OCI-LY3 (cell line): ENCODE results near the gene MLLT10.
"Not testable (repeated sequence)": the region's sequence is repeated elsewhere in the genome, so short reads cannot be mapped to it uniquely, and the experiment has no call there.

Experiments
- H2AFZ ChIP-seq: fragments of 200-600, 300-600 bp; shearing (Covaris generic); 2 replicates; pipeline ENCODE4 v1.6.0; 2014; ENCODE audit warnings: antibody characterized with exemption, low read depth, low read length
- H3K27ac ChIP-seq: fragments of 200-600, 300-600 bp; sonication (generic); 2 replicates; pipeline ENCODE4 v1.5.1; 2014; ENCODE audit warnings: mild to moderate bottlenecking, low read length, moderate library complexity, mixed read lengths
- H3K27me3 ChIP-seq: fragments of 200-600, 300-600 bp; sonication (generic); 2 replicates; pipeline ENCODE4 v1.6.1; 2014; ENCODE audit warnings: low read depth, low read length, mixed read lengths
- H3K36me3 ChIP-seq: fragments of 200-600, 300-600 bp; sonication (generic); replicated peaks from 2 replicates; pipeline ENCODE3; 2014; ENCODE audit warnings: low read depth, low read length, mixed read lengths
- H3K4me1 ChIP-seq: fragments of 300-600, 200-600 bp; sonication (generic); 2 replicates; pipeline ENCODE4 v1.6.1; 2014; ENCODE audit warnings: low read length, mixed read lengths
- H3K4me2 ChIP-seq: fragments of 200-600, 300-600 bp; sonication (generic); 2 replicates; pipeline ENCODE4 v1.6.1; 2014; ENCODE audit warnings: low read length, mixed read lengths
- H3K4me3 ChIP-seq: fragments of 300-600, 200-600 bp; sonication (generic); 2 replicates; pipeline ENCODE4 v1.5.1; 2014; ENCODE audit warnings: antibody characterized with exemption, mild to moderate bottlenecking, low read length, moderate library complexity
- H3K79me2 ChIP-seq: fragments of 300-600, 200-600 bp; shearing (Covaris generic); 2 replicates; pipeline ENCODE4 v1.6.1; 2014; ENCODE audit warnings: mild to moderate bottlenecking, low read length, mixed read lengths
- H3K9ac ChIP-seq: fragments of 300-600, 200-600 bp; shearing (Covaris generic); 2 replicates; pipeline ENCODE4 v1.6.0; 2014; ENCODE audit warnings: mild to moderate bottlenecking, low read length, moderate library complexity
- H3K9me3 ChIP-seq: fragments of 200-600, 300-600 bp; shearing (Covaris generic); 2 replicates; pipeline ENCODE4 v1.6.1; 2014; ENCODE audit warnings: low read length, mixed read lengths; ENCODE audit not compliant: insufficient read depth
- H4K20me1 ChIP-seq: fragments of 200-600, 300-600 bp; sonication (generic); 2 replicates; pipeline ENCODE4 v1.6.1; 2016; ENCODE audit warnings: low read length, mixed read lengths; ENCODE audit not compliant: insufficient read depth
- EZH2phosphoT487 ChIP-seq: fragments of 200-600 bp; shearing (Covaris generic); IDR thresholded peaks from 2 replicates; pipeline ENCODE4 v1.6.1; 2018; ENCODE audit warnings: antibody characterized with exemption, mixed run types, low read depth
- TF ChIP-seq, protein P1 (sequence below): fragments of 200-600, 300-600 bp; sonication (generic); IDR thresholded peaks from 2 replicates; pipeline ENCODE4 v1.5.1; 2014; ENCODE audit warnings: antibody characterized with exemption, low read length, low read depth

The MLLT10 gene

DNA sequence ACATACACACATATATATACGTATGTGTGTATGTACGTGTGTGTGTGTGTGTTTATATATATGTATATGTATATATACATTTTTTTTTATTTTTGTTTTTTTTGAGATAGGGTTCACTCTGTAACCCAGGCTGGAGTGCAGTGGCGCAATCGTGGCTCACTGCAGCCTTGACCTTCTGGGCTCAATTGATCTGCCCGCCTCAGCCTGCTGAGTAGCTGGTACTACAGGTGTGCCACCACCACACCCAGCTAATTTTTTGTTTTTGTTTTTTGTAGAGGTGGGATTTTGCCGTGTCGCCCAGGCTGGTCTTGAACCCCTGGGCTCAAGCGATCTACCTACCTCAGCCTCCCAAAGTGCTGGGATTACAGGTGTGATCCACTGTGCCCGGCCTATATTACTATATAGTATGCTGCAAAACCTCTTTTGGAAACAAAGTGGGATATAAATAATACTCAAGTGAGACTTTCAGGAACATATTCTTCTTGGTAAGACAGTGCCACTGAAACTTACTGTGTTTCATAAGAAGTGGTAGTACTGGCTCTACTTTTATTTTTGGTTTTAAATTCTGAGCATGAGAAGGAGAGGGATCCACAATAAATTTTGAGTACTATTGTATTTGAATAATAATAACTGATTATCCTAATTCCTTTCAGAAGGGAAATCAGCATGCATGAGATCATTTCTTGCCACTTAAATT, 51.0 kb downstream of the MLLT10 start:
- H3K4me2 ChIP-seq: no peak overlapping the region
- no peaks in the 10 kb centered on the region for H3K27me3 ChIP-seq
- peaks cover 15% of the 10 kb centered on the region for H3K79me2 ChIP-seq
- no peak overlapping the region for H2AFZ ChIP-seq
- peaks cover 9% of the 10 kb centered on the region for H3K4me1 ChIP-seq
- H4K20me1 ChIP-seq: no peaks in the 10 kb centered on the region
- peaks cover 3% of the 10 kb centered on the region for H3K36me3 ChIP-seq
- TF ChIP-seq EZH2phosphoT487: no peak
- TF ChIP-seq, protein P1, sequence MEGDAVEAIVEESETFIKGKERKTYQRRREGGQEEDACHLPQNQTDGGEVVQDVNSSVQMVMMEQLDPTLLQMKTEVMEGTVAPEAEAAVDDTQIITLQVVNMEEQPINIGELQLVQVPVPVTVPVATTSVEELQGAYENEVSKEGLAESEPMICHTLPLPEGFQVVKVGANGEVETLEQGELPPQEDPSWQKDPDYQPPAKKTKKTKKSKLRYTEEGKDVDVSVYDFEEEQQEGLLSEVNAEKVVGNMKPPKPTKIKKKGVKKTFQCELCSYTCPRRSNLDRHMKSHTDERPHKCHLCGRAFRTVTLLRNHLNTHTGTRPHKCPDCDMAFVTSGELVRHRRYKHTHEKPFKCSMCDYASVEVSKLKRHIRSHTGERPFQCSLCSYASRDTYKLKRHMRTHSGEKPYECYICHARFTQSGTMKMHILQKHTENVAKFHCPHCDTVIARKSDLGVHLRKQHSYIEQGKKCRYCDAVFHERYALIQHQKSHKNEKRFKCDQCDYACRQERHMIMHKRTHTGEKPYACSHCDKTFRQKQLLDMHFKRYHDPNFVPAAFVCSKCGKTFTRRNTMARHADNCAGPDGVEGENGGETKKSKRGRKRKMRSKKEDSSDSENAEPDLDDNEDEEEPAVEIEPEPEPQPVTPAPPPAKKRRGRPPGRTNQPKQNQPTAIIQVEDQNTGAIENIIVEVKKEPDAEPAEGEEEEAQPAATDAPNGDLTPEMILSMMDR: no peak
- no peak overlapping the region for H3K4me3 ChIP-seq
- H3K9me3 ChIP-seq: no peaks in the 10 kb centered on the region
- H3K9ac ChIP-seq: no peak overlapping the region
- H3K27ac ChIP-seq: no peak overlapping the region

DNA sequence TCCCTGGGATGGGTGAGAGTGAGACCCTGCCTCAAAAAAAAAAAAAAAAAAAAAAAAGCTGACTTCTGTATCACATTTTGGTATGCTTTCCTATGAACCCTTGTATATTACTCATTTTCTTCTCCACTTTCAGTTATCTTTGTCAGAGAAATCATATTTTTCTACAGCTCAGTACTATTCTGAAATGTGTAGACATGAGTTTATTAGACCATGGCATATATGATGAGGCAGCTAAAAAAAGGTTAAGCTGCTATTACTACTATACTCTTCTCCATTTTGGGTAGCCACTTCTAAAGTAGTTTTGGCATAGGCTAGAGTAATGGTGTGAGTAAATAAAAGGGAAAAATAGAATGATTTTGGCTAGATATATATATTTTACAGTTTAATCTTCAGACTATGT, 53.4 kb downstream of the MLLT10 start:
- no peaks in the 10 kb centered on the region for H3K27me3 ChIP-seq
- TF ChIP-seq, protein P1: no peak
- TF ChIP-seq EZH2phosphoT487: no peak
- H2AFZ ChIP-seq: no peak overlapping the region
- H3K4me3 ChIP-seq: no peak overlapping the region
- H3K9ac ChIP-seq: no peak overlapping the region
- peaks cover 18% of the 10 kb centered on the region for H3K79me2 ChIP-seq
- H3K36me3 ChIP-seq: peaks cover 3% of the 10 kb centered on the region
- H3K4me1 ChIP-seq: no peaks in the 10 kb centered on the region
- H3K9me3 ChIP-seq: no peaks in the 10 kb centered on the region
- H3K4me2 ChIP-seq: no peak overlapping the region
- no peaks in the 10 kb centered on the region for H4K20me1 ChIP-seq
- no peak overlapping the region for H3K27ac ChIP-seq

DNA sequence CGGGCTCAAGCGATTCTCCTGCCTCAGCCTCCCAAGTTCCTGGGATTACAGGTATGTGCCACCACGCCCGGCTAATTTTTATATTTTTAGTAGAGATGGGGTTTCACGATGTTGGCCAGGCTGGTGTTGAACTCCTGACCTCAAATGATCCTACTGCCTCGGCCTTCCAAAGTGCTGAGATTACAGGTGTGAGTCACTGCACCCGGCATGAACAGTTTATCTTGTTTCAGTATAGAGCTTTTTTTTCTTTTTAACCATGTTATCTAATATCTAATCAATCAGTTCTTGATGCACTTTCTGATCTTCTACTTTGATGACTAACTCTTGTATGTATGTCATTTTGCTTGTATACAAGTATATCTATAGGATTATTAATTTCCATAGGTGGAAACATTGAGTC, 54.1 kb downstream of the MLLT10 start:
- not testable (repeated sequence) for H2AFZ ChIP-seq, H3K27ac ChIP-seq, H3K9me3 ChIP-seq, H4K20me1 ChIP-seq, H3K4me1 ChIP-seq, H3K4me3 ChIP-seq, H3K36me3 ChIP-seq, H3K27me3 ChIP-seq, H3K9ac ChIP-seq, H3K4me2 ChIP-seq
- H3K79me2 ChIP-seq: peaks cover 17% of the 10 kb centered on the region

DNA sequence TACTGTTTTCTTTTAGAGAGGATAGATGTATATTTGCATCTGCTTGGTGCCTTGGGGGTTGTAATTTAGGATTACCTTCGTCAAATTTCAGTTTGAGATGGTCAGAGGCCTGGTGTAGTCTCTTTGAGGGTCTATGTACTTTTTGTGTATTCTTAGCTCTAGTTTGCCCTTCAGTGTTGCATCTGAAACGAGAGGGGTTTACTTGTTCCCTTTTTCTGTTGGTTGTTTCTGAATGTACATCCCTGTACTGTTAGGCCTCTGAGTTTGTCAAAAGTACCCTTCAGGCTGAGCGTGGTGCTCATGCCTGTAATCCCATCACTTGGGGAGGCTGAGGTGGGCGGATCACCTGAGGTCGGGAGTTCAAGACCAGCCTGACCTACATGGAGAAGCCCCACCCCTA, 60.0 kb downstream of the MLLT10 start:
- H2AFZ ChIP-seq: no peak overlapping the region
- no peak overlapping the region for H3K27ac ChIP-seq
- TF ChIP-seq EZH2phosphoT487: no peak
- TF ChIP-seq, protein P1: no peak
- peaks cover 20% of the 10 kb centered on the region for H3K79me2 ChIP-seq
- no peaks in the 10 kb centered on the region for H3K9me3 ChIP-seq
- H3K27me3 ChIP-seq: no peaks in the 10 kb centered on the region
- H4K20me1 ChIP-seq: no peaks in the 10 kb centered on the region
- H3K4me2 ChIP-seq: no peak overlapping the region
- peaks cover 4% of the 10 kb centered on the region; the same call in 1 of the 2 replicates for H3K4me1 ChIP-seq
- H3K9ac ChIP-seq: no peak overlapping the region
- H3K36me3 ChIP-seq: no peaks in the 10 kb centered on the region
- H3K4me3 ChIP-seq: no peak overlapping the region
